GM03348 (cell line): ENCODE data around the gene ELAC2.

Experiments
- DNase-seq: peaks from one replicate; pipeline ENCODE4 v3.0.0; 2012; ENCODE audit warnings: low spot score

The ELAC2 gene

DNA sequence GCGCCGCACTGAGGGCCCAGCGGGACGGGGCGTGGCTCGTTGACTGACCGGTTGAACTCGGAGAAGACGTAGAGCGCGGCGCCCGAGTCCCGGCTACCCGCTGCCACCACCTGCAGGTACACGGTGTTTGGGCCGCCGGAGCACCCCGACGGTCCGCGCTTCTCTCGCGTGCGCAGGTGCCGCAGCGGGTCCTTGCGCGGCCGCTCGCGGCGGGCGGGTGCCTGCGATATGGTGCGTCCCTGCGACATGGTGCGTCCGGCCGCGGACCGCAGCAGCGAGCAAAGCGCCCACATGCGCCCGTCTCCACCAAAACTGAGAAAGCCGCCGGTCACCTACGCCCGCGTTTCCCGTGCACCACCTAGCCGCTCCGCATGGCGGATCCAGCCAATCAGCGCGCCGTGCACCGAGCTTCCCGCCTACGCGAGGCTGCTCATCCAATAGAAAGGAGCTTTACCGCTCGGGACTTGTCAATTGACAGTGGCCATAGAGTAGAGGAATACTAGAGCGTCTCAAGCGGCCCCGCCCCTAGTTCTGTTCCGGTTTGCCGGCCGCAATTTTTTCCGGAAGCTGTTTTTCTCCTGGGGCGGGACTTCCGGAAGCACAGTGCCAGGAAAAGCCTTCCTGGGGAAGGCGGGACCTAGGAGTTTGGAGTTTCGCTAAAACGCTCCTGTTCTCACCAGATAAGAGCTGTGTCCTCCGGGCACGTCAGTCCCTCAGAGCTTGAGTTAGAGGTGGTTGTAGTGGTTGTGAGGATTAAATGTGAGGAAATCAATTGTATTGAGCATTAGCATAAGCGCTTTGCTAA is at the start of gene ELAC2:
Gene ELAC2 (minus strand): TSS at position 373 of the 805 bp plus-strand sequence. CDS start 80 bp downstream, at position 293.
- peak; percentile 99 for DNase-seq

GRCh38 chr17:13065032-13065431 is 47.2 kb upstream of the ELAC2 start:
- no peak for DNase-seq

DNA sequence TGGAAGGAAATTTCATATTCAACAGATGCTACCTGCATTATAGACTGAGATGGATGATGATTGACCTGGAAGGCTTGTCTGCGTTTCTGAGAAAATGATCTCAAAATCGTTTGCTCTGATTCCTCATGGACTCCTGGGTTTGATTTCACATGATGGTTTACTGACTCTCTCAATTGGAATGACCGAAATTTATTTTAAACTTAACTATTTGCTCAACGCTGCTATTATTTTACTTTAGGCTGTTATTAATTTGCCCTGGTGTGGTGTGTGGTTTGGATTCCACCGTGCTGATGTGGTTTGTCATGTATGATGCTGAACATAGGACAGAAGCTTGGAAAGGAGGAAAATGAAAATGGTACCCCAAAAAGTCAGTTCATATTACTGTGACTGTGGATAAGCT is 37.3 kb upstream of the ELAC2 start:
- DNase-seq: no peak

GRCh38 chr17:13054666-13055065 is 36.8 kb upstream of the ELAC2 start:
- DNase-seq: no peak

- DNase-seq: no peak
These were observed 34.1 kb upstream of the ELAC2 start for GRCh38 chr17:13051915-13052314.

GRCh38 chr17:13047011-13047606 is 29.3 kb upstream of the ELAC2 start:
- DNase-seq: peak; percentile 20

DNA sequence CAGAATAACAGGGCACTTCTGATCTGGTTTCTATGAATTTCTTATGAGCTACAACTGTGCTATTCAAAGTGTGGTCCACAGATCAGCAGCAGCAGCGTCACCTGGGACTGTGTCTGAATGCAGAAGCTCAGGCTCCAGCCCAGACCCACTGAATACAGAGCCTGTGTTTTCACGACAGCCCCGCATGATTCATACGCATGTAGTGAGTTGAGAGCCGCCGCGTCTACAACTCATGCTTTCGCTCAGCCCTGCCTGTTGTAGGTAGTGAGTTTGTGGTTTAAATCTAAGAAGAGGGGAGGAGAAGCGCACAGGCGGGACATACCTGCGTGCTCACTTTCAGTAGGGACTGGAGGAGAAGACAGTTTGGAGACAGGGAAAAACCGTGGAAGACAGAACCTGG is 28.5 kb upstream of the ELAC2 start:
- no peak for DNase-seq

DNA sequence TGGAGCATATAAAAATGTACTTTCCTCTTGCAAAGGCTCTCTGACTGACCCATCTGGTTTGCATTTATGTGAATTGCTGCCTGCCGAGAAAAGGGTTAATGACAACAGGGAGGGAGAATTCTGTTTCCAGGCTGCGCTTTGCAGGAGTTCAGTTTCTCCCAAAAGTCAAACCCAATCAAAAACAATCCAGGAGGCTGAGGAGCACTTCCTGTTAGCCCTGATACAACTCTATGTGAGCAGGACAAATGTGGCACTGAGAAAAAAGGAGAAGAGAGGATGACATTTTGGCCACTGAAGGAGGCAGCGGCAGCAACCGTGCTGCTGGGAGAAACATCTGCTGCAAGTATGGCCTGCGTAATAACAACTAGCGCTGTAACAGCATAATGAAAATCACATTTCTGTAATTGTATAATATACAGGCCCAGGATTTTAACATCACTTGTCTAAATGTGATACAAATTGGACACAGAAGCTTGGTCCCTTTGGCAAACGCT is 26.8 kb upstream of the ELAC2 start:
- DNase-seq: peak; percentile 45

GRCh38 chr17:13038931-13039665 is 21.3 kb upstream of the ELAC2 start:
- DNase-seq: no peak

DNA sequence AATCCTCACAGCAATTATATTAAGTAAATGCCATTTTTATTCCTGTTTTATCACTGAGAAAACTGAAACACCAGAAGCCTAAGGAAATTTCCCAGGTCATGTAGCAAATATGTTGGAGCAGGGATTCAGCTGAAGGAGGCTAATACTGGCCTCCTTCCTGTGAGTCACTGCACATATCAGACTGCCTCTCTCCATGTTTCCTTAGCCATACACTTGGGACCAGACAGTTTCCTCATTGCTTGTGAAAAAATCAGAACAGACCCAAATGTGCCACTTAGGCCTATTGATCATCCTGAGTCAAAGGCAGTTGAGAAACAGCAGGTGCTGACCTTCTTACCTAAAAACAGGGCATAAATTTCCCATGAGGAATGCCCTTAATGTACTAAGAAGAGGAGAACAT is 18.9 kb upstream of the ELAC2 start:
- peak; percentile 11 for DNase-seq

- DNase-seq: no peak
These were observed 17.6 kb upstream of the ELAC2 start for GRCh38 chr17:13035420-13035819.

DNA sequence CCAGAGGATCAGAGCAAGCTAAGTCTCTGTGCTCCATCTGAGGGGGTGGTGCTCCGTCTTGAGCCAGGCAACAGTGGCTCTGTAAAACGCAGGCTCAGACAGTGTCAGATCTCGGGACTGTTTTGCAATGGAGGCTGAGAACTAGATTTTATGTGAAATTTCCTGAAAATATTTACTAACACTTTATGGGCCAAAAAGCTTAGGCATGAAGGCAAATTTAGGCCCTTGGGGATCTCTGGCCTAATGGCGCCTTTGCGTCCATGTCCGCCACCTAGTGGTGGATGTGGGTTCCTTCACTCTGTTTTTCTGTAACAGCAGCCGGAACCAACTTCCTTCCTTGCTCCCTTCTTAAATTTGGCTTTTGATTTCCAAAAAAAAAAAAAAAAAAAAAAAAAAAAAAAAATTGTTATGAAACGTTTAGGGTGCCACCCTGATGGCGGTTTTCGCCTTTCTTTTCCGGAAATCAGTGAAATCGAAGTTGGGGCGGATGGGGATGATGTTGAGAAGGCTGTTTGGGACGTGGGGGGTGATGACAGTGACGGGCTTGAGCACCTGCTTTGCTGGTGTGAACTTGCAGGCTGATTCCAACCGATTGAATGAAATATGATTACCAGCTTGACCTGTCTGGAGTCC is 14.0 kb upstream of the ELAC2 start:
- peak; percentile 78 for DNase-seq

GRCh38 chr17:13030459-13031300 is 12.9 kb upstream of the ELAC2 start:
- DNase-seq: peak; percentile 75

DNA sequence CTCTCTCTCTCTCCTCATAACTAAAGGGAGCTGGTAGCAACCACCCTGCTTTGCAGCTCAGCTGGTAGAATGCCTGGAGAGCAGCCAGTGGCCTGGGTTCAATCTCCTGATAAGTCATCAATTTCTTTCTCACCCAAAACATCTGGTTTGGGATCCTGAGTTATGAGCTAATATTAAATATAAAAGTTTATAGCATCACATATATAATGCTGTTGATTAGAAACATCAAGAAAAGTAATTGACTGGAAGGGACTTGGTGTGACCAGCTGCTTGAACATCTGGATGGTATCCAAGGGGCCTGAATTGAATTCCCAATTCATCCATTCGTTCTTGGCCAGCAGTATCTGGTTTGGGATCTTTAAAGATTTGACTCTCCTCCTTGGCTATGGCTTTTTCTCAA is 12.2 kb upstream of the ELAC2 start:
- DNase-seq: no peak

DNA sequence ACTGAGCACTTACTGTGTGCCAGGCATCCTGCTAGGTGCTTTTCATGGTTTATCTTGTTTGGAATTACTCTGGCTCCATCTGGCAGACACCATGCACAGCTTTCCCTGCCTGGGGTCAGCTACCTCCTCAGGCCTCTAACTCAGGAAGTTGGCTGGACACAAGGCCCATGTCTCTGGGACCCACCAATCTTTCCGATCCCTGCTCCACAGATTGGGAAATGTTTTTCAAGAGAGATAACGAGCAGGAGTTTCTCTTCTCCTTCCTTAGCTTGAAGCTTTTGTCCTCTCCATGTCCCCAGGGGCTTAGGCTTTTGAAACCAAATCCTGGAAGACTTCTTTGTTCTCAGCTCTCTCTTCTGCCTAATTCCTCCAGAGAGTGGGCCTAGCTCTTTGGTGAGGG is 11.5 kb upstream of the ELAC2 start:
- no peak for DNase-seq

DNA sequence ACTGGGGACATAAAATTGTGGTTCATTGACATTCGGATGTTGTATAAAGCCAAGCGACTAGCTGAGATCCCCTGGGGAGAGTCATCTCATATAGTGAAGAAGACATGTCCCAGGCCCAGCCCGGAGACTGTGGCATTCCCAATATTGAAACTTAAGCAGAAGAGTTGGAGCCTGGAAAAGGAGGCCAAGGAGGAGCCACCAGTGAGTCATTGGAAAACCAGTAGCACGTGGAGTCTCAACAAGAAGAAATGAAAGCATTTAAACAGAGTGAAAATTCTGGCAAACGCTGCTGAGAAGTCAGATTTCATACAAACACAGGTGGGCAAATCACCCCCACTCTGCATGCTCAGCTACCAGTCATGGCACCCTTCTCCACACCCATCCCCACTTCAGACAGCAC is 9.4 kb upstream of the ELAC2 start:
- no peak for DNase-seq

DNA sequence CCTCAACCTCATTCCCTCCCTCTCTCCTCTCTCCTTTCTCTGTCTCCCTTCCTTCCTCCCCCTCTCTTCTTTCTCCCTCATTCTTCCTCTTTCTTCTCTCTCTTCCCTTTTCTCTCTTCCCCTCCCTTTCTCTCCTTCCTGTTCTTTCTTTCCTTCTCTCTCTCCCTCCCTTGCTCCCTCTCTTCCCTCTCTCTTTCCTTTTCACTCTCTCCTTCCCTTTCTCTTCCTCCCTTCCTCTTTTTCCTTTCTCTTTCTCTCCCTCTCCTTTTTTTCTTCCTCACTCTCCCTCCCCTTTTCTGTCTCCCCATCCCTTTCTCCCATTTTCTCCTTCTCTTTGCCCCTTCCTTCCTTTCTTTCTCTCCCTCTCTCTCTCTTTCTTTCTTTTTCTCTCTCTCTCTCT is 7.9 kb upstream of the ELAC2 start:
- no peak for DNase-seq

GRCh38 chr17:13025258-13025627 is 7.4 kb upstream of the ELAC2 start:
- DNase-seq: no peak

DNA sequence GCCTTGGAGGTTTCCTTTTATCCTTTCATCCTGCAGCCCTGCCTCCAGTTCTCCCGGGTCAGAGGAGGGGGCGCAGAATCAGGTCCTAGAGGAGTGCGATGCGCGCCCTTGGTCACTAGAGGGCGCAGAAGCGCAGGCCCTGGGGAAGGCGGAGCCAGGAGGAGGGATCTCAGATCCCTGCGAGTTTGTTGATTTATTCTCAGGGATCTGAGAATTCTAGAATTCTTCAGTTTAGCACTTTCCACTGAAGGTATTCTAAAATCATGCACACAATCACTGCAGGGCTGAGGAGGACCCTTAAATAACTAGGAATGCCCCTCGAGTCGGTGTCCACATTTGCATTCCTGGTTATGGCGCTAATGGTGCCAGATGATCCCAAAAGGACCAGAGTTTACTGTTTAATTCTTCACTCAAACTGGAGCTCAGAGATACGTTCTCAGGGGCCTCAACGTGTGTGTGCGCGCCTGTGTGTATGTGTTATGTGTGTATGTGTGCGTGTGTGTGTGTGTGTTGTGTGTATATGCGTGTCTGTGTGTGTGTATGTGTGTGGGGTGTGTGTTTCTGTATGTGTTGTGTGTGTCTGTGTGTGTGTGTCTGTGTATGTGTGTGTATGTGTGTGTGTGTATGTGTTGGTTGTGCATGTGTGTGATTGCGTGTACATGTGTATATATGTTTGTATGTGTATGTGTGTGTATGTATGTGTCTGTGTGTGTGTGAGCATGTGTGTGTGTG is 6.9 kb upstream of the ELAC2 start:
- peak; percentile 84 for DNase-seq

DNA sequence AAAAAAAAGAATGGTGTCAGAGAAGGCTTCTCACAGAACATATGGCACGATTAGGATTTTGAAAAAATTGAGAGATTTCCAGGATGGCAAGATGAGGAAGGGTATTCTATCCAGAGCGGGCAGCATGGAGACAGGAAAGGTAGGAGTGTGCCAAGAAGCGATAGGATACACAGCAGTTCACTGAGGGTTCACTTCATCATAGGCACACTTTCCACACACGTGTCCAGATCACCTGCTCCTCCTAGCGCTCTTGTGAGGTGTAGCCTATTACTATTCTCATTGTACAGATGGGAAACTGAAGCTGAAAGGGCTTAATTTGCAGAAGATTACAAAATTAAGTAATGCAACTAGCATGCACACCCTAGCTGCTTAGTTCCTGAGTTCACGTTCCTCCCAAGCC is 6.2 kb upstream of the ELAC2 start:
- DNase-seq: no peak
